GM19467 (cell line): ENCODE data around the gene OPN1SW.

ENCODE experiments used
- ATAC-seq: cut with Tn5 transposase; IDR thresholded peaks from one replicate; pipeline ENCODE4 v1.9.1; 2021; ENCODE audit warnings: mild to moderate bottlenecking, moderate library complexity; ENCODE audit not compliant: unreplicated experiment

Gene OPN1SW

GRCh38 chr7:128794020-128794419 lies 18.4 kb upstream of the OPN1SW start:
- ATAC-seq = no peak

DNA sequence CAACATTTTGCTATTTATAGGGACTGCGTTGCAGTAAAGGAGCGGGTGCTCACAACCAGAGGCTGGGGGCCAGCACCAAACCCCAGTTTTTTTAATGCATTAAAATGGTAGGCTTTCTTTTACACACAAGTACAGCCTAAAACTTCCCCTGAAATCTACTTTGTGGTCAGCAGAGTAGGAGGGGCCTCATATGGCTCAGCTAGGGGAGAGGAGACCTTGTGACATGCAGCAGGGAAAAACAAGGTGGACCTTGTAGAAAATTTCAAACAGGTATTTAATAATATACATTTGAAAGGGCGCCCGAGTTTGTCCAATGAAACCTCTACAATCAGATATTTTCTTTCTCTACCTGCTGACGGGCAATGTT lies 17.6 kb upstream of the OPN1SW start:
- no peak for ATAC-seq

DNA sequence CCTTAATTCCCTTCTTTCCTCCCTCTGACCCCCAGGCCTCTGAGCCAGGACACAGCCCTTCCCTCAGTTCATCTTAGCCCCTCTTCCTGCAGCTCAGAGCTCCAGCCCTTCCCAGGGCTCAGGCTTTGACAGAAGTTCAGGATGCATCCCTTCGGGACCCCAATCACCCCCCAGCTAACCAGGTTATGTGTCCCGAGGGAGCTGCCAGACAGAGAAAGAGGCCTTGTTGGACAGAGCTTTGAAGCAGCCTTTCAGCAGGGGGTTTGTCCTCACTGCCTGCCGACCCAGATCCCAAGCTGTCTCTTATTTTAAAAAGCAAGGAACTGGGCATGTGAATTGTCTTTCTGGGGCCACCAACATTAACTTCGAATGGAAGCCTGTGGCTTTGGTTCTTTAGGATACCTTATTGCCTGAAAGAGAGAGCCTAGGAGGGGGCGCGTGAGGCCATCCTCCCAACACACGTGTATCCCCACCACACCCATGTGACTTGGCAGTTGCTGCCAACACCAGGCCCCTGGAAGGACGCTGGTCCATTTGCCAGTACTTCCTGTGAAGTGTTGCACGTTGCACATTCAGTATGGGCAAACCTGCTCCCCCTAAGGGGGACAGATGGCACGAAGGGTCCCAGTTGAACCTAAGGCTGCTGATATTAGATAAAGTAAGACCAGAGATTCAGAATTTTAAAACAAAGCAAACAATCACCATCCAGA lies 17.0 kb upstream of the OPN1SW start:
- ATAC-seq = no peak

DNA sequence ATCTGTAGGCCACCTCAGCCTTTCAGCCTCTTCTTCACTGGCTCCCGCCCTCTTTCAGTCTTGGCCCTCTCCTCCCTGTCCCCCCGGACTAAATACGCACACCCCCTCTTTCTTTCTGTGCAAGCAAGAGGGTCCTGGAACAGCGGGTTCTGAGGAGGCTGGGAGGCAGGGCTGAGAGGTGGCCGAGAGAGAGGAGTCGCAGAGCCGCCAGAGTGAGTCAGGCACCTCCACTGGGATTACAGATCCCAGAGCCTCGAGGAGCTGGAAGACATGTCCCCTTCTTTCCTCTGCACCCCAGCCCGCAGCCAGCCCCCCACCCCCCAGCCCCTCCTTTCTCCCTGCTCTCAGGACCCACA lies 16.4 kb upstream of the OPN1SW start:
- ATAC-seq = no peak

DNA sequence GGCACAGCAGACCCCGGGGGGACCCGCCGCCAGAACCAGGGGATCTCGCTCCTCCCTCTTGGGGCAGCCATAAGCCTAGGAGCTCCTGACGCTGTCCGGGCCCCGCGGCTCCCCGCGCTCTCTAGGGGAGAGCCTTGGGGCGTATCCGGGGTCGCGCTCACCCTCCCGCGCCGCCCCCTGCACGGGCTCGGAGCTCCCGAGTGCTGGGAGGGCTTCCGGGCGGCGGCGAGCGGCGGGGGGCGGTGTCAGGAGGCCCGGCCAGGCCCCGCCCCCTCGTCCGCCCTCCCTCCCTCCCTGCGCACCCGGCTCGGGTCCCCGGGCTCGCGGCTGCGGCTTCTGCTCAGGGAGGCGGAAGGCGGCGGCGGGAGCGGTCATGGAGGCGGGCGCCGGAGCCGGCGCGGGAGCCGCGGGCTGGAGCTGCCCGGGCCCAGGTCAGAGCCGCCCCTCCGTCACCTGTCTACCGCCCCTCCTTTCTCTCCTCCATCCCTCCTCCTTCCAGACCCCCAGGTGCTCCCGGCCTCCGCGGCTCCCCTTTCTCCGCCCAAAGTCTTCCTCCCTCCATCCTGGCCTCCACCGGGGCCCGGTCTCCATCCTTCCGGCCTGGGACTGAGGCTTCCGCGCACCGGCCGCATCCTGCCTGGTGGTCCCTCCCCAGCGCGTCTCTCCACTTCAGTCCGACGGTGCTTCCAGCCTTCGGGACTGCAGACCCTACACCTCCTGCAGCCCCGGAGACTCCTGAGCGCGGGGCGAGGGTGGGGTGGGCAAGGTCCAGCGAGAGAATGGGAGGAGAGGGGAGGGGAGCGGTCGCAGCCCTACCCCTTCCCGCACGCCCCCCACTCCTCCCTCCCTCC lies 15.8 kb upstream of the OPN1SW start, which contains the start of gene CCDC136:
CCDC136 (plus strand) TSS at position 848 of the 851 bp plus-strand sequence. CDS start 444 bp downstream, outside the sequence.
- peak; percentile 79 for ATAC-seq

GRCh38 chr7:128790315-128791041 lies 14.9 kb upstream of the OPN1SW start:
- peak; percentile 13 for ATAC-seq

DNA sequence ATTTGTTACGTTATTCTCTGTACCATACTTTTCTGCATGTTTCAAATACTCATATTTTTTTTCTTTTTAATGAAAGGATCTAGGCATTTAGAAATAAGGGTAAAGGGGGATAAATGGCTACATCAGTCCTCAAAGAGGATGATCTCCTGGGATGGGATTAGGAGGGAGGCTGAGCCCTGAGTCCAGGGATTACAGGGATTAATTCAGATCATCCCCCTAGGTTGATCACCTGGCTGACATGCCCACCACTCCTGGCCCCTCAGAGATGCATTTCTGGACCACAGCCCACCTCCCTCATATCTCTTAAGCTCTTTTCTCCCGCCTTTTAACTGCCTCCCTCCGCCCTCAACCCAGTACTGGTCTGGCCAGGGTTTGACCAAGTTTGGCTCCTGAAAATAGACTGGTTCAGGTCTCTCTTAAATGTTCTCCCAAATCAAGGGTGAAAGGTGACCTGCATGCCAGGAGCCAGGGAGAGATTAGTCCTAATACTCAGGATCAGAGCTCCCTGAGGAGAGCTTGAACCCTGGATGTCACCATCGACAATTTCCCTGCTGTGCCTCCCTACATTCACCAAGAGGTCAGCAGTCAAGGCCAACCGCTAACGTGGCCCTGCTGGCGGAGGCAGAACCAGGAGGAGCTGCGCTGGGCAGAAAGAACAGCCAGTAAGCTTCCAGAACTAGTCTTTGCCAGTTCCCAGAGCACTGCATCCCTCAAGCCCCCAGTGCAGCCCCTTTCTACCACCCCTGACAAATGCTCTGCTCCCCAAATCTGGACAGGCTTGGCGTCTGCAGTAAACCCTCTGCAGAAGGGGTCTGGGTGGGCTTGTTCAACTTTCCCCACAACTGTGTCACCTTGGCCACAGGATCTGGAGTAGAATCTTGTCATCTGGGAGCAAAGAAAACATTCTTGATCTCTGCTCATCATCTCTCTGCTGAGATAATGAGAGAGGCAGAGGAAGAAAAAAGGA lies 13.1 kb upstream of the OPN1SW start:
- ATAC-seq = no peak

DNA sequence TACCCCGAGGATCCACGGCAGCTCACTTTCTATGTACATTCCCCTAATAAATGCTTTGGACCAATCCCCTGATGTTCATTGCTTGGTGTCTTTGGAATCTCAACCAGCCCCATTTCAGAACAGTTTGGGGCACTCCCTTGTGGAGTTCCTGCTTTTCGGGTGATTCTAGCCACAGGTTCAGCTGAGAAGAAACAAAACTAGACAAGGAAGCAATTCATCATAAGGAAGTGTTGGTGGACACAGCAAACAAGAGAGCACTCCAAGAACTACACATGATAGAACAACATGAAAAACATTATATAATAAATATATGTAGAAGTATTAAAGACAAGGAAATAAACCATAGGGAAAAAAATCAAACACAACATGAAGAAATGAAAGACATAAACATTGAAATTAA lies 10.1 kb upstream of the OPN1SW start:
- no peak for ATAC-seq

DNA sequence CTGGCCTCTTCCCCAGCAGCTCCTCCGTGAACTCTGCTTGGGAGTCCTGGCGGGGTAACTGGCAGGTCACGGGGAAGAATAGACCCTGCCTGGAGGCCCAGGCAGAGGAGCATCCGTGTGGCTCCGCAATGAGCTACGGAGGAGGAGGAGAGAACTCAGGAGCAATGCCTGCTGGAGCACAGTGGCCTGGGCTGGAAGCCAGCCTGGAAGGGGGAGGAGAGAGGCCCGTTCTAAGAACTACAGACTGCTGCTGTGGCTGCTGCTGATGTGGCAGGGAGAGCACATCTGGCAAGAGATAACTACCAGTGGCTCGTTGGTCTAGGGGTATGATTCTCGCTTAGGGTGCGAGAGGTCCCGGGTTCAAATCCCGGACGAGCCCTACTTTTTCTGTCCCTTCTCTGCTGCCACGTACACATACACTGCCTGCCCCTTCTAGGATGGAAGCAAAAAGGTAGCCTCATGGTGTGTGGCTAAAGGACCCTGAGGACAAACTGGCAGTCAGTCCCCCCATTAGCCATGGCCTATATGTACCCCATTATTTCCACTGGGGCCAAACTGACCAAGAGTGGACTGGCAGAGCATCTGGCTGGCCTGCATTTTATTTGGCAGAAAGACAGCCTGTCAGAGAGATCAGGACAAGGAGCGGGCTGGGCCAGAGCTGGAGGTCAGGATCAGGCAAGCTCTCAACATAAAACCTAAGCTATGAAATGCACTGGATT lies 7.7 kb upstream of the OPN1SW start:
- no peak for ATAC-seq

- ATAC-seq = no peak
Measured at GRCh38 chr7:128781851-128782250, 6.3 kb upstream of the OPN1SW start.

DNA sequence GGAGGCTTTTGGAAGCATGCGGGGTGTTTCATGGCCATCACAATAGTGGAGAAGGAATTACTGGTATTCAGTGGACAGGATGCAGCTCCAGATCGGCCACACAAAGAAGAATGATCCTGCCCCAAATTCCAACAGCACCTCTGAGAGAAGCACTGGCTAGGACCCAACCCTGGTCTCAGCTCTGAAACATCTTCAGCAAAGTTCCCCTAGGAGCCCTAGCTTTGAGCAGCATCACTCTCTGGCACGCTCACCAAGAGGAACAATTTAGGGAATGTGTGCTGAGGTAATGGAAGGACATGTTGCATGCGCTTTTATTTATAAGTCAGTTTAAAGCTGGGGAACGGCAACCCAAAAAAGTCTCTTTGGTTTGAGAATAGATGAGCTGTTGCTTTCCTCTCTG lies 5.5 kb upstream of the OPN1SW start:
- no peak for ATAC-seq

DNA sequence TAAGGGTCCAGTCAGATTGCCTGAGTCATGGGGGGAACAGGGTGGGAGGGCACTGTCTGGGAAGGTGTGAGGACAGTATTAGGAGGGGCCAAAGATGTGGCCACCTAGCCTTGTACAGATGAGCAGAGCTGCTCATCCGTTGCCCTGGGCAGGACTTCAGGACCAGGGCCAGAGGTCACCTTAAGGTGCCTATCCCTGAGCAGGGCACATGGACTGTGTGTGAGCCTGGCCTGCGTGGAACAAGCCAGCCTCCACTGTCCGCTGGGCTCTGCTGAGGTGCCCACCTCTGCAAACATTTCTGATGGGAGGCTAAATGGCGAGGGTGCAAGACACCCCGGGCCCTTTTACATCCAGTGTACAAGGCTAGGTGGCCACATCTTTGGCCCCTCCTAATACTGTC lies 3.4 kb upstream of the OPN1SW start:
- no peak for ATAC-seq

GRCh38 chr7:128777156-128778123 lies 1.8 kb upstream of the OPN1SW start:
- ATAC-seq = no peak

- no peak for ATAC-seq
Measured at GRCh38 chr7:128774921-128775320, 673 bp downstream of the OPN1SW start.

- ATAC-seq = no peak
Measured at GRCh38 chr7:128774029-128774689, 1.4 kb downstream of the OPN1SW start.

- no peak for ATAC-seq
Measured at GRCh38 chr7:128773604-128774003, 2.0 kb downstream of the OPN1SW start.

- no peak for ATAC-seq
Measured at GRCh38 chr7:128770233-128770632, 5.4 kb downstream of the OPN1SW start.

- ATAC-seq = no peak
Measured at GRCh38 chr7:128767475-128768110, 8.0 kb downstream of the OPN1SW start.
